Upper lobe of right lung (tissue), 1 donor: ENCODE measurements around the gene STEAP1. TPM values are rescaled to one million over a fixed set of nuclear protein-coding genes. Genes with fewer than 3 reads are reported as not detected.

ENCODE experiments used
- ATAC-seq: fragments of 200-7000 bp; cut with Tn5 transposase; one replicate; pipeline ENCODE4 v1.9.1; 2020; ENCODE audit warnings: mild to moderate bottlenecking, moderate library complexity
- DNase-seq: peaks from one replicate; pipeline ENCODE4 v3.0.0-alpha.2; 2020
- H3K27ac ChIP-seq: fragments of 200-600 bp; one replicate; pipeline ENCODE4 v1.8.0; 2022
- H3K27me3 ChIP-seq: fragments of 200-600 bp; one replicate; pipeline ENCODE4 v1.8.0; 2022; ENCODE audit warnings: mild to moderate bottlenecking
- H3K36me3 ChIP-seq: fragments of 200-600 bp; one replicate; pipeline ENCODE4 v1.8.0; 2022
- H3K4me1 ChIP-seq: fragments of 200-600 bp; one replicate; pipeline ENCODE4 v1.8.0; 2022
- H3K4me3 ChIP-seq: fragments of 200-600 bp; one replicate; pipeline ENCODE4 v1.8.0; 2022; ENCODE audit warnings: mild to moderate bottlenecking
- H3K9me3 ChIP-seq: fragments of 200-600 bp; one replicate; pipeline ENCODE4 v1.8.0; 2022
- CTCF ChIP-seq: fragments of 200-600 bp; IDR thresholded peaks from one replicate; pipeline ENCODE4 v1.8.0; 2022; ENCODE audit warnings: antibody characterized with exemption
- intact Hi-C: fragments of 100-400 bp; cut with DNase I; formaldehyde crosslinking; loops from one replicate; pipeline ENCODE4 v1.11.0; 2022
- total RNA-seq: library from RNA; stranded (reverse); fragmentation: NEBNext Ultra II Directional; extraction: Animal tissue kit (Norgen Biotek cat#: 25700); gene quantifications from one replicate; pipeline ENCODE4 v1.2.1, GENCODE V29; 2021
- donor health status: DM: no; HTN: yes; CAD: no; lungs with severe emphysema.

Gene STEAP1
- total RNA-seq, 1 donor from 2014 or later, result 5.7 TPM

GRCh38 chr7:90212149-90212495 lies 57.9 kb downstream of the STEAP1 start:
- H3K4me1 ChIP-seq, result no peaks in the 10 kb centered on the region
- peak overlapping the region; percentile 61 for H3K4me3 ChIP-seq
- H3K9me3 ChIP-seq, result no peaks in the 10 kb centered on the region
- DNase-seq (no peak), ATAC-seq (no peak)
- intact Hi-C loops, result no loop called here
- no peaks in the 10 kb centered on the region for H3K36me3 ChIP-seq
- peaks cover 16% of the 10 kb centered on the region for H3K27me3 ChIP-seq
- H3K27ac ChIP-seq, result peak overlapping the region; percentile 72
- TF ChIP-seq CTCF, result no peak

GRCh38 chr7:90213521-90213920 lies 59.3 kb downstream of the STEAP1 start:
- no peak for ATAC-seq
- H3K4me3 ChIP-seq, result peak overlapping the region; percentile 61

More at GRCh38 chr7:90213521-90213920, 59.3 kb downstream of the STEAP1 start:
- Histone ChIP-seq H3K27ac (no peak overlapping the region), H3K4me1 (no peaks in the 10 kb centered on the region), H3K27me3 (peaks cover 16% of the 10 kb centered on the region), H3K9me3 (no peaks in the 10 kb centered on the region), H3K36me3 (no peaks in the 10 kb centered on the region)
- intact Hi-C loops, result no loop called here
- TF ChIP-seq CTCF, result no peak
- no peak for DNase-seq

Other genes with a start within 250 kb of the STEAP1 start
- gene STEAP2, start 57.3 kb downstream of the STEAP1 start, total RNA-seq, result 11.5 TPM
- 3.0 TPM for gene CFAP69, start 90.7 kb downstream of the STEAP1 start, total RNA-seq
- gene FAM237B, start 166.8 kb downstream of the STEAP1 start, total RNA-seq, result not detected
- 19.9 TPM for gene GTPBP10, start 192.2 kb downstream of the STEAP1 start, total RNA-seq
- gene CLDN12, start 249.0 kb downstream of the STEAP1 start, total RNA-seq, result 30.8 TPM